Upper lobe of left lung (tissue), 6 donors: ENCODE measurements around the gene CERKL. TPM values are rescaled to one million over a fixed set of nuclear protein-coding genes. Genes with fewer than 3 reads are reported as not detected.

Experiments used
- ATAC-seq, 2 donors: fragments of 200-7000 bp; cut with Tn5 transposase; one replicate each; pipeline ENCODE4 v1.9.1; 2022; ENCODE audit warnings: mild to moderate bottlenecking in 2 of 2, moderate library complexity in 2 of 2; ENCODE audit not compliant: low FRiP score in 2 of 2
- DNase-seq, 2 donors: peaks; one replicate each; pipeline ENCODE4 v3.0.0-alpha.2; 2019 to 2020
- H3K27ac ChIP-seq, 4 donors: fragments of 200-600 bp; sonication (generic); one replicate each; pipeline ENCODE4 v1.5.1; 2016 to 2019
- H3K27me3 ChIP-seq, 4 donors: fragments of 200-600 bp; sonication (generic); one replicate each; pipeline ENCODE4 v1.5.1; 2017 to 2019
- H3K36me3 ChIP-seq, 4 donors: fragments of 200-600 bp; sonication (generic); one replicate each; pipeline ENCODE4 v1.5.1; 2016 to 2019
- H3K4me1 ChIP-seq, 4 donors: fragments of 200-600 bp; sonication (generic); one replicate each; pipeline ENCODE4 v1.5.1; 2018 to 2019
- H3K4me3 ChIP-seq, 4 donors: fragments of 200-600 bp; sonication (generic); one replicate each; pipeline ENCODE4 v1.5.1; 2017 to 2019; ENCODE audit warnings: mild to moderate bottlenecking in 2 of 4, moderate library complexity in 1 of 4
- H3K9me3 ChIP-seq, 4 donors: fragments of 200-600 bp; sonication (generic); one replicate each; pipeline ENCODE4 v1.5.1; 2018 to 2019
- EP300 ChIP-seq, 4 donors: sonication (generic); formaldehyde crosslinking; IDR thresholded peaks; one replicate each; pipeline ENCODE4 v1.5.1; 2017; ENCODE audit warnings: antibody characterized with exemption in 4 of 4, control low read depth in 2 of 4
- POLR2A ChIP-seq, 4 donors: fragments of 450-650 bp; IDR thresholded peaks; one replicate each; pipeline ENCODE4 v1.5.1; 2016 to 2017; ENCODE audit warnings: antibody characterized with exemption in 4 of 4, mild to moderate bottlenecking in 2 of 4
- POLR2AphosphoS5 ChIP-seq, 2 donors: sonication (generic); formaldehyde crosslinking; IDR thresholded peaks; one replicate each; pipeline ENCODE4 v1.5.1; 2017; ENCODE audit warnings: antibody characterized with exemption in 2 of 2
- WGBS, 2 donors: methylation state at CpG; one replicate each; pipeline ENCODE4 v1.1.5; 2017 to 2018; 5-methylcytosine and 5-hydroxymethylcytosine counted together
- total RNA-seq, 6 donors: library from RNA; depleted of rRNA in 4 of 6; stranded (reverse); fragments of >200 nt in 4 of 6; gene quantifications; one replicate each; pipeline versions ENCODE4 v1.1.0 to v1.2.1, GENCODE V29; 2016 to 2021
- TF ChIP-seq, protein P1 (sequence below), 6 experiments: fragments of 450-650 bp in 4 of 6; fragments of 200-600 bp in 2 of 6; sonication (generic) in 2 of 6; IDR thresholded peaks; one replicate each; pipeline ENCODE4 v1.5.1; 2016 to 2019; ENCODE audit warnings: antibody characterized with exemption in 6 of 6
- donor health status: DM: no; HTN: no; CAD: no; lungs with moderate emphysema.
- donor health status: DM: no; HTN: yes; CAD: no; lungs with severe emphysema.

CERKL gene
- total RNA-seq, 6 donors from 2014 or later = 0.37 to 23.1 (median 1.7) TPM; not detected in 1

- no peak for DNase-seq
- no peak overlapping the region for H3K27ac ChIP-seq
- H3K4me3 ChIP-seq = no peak overlapping the region
- no peaks in the 10 kb centered on the region for H3K9me3 ChIP-seq
- no peaks in the 10 kb centered on the region for H3K36me3 ChIP-seq
- WGBS, 2 donors = 70 to 88% methylated on average over 2 of the region's 2 CpGs
- H3K4me1 ChIP-seq = no peaks in the 10 kb centered on the region
- no peaks in the 10 kb centered on the region for H3K27me3 ChIP-seq
- no peak for ATAC-seq
- TF ChIP-seq EP300 (IDR thresholded peaks at IDR 0.05) = no peak
- TF ChIP-seq, protein P1, sequence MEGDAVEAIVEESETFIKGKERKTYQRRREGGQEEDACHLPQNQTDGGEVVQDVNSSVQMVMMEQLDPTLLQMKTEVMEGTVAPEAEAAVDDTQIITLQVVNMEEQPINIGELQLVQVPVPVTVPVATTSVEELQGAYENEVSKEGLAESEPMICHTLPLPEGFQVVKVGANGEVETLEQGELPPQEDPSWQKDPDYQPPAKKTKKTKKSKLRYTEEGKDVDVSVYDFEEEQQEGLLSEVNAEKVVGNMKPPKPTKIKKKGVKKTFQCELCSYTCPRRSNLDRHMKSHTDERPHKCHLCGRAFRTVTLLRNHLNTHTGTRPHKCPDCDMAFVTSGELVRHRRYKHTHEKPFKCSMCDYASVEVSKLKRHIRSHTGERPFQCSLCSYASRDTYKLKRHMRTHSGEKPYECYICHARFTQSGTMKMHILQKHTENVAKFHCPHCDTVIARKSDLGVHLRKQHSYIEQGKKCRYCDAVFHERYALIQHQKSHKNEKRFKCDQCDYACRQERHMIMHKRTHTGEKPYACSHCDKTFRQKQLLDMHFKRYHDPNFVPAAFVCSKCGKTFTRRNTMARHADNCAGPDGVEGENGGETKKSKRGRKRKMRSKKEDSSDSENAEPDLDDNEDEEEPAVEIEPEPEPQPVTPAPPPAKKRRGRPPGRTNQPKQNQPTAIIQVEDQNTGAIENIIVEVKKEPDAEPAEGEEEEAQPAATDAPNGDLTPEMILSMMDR (IDR thresholded peaks at IDR 0.05) = no peak
- no peak for TF ChIP-seq POLR2AphosphoS5 (IDR thresholded peaks at IDR 0.05)
- TF ChIP-seq POLR2A (IDR thresholded peaks at IDR 0.05) = no peak
Observed at GRCh38 chr2:181594322-181594721, 62.6 kb downstream of the CERKL start.

GRCh38 chr2:181589779-181590178 lies 67.1 kb downstream of the CERKL start:
- Histone ChIP-seq H3K27me3 (no peaks in the 10 kb centered on the region), H3K36me3 (no peaks in the 10 kb centered on the region), H3K4me1 (no peaks in the 10 kb centered on the region), H3K4me3 (no peak overlapping the region), H3K9me3 (no peaks in the 10 kb centered on the region), H3K27ac (no peak overlapping the region)
- TF ChIP-seq EP300 (IDR thresholded peaks at IDR 0.05) (no peak), POLR2AphosphoS5 (IDR thresholded peaks at IDR 0.05) (no peak), POLR2A (IDR thresholded peaks at IDR 0.05) (no peak)
- TF ChIP-seq, protein P1 (IDR thresholded peaks at IDR 0.05) = no peak
- DNase-seq (no peak), ATAC-seq (no peak)
- WGBS, 2 donors = 85 to 88% methylated on average over 2 of the region's 2 CpGs

GRCh38 chr2:181588546-181588945 lies 68.4 kb downstream of the CERKL start:
- Histone ChIP-seq H3K4me1 (no peaks in the 10 kb centered on the region), H3K36me3 (no peaks in the 10 kb centered on the region), H3K4me3 (no peak overlapping the region), H3K27me3 (no peaks in the 10 kb centered on the region), H3K27ac (no peak overlapping the region), H3K9me3 (no peaks in the 10 kb centered on the region)
- no peak for TF ChIP-seq POLR2A (IDR thresholded peaks at IDR 0.05)
- TF ChIP-seq, protein P1 (IDR thresholded peaks at IDR 0.05) = no peak
- TF ChIP-seq POLR2AphosphoS5 (IDR thresholded peaks at IDR 0.05) = no peak
- TF ChIP-seq EP300 (IDR thresholded peaks at IDR 0.05) = no peak
- DNase-seq (no peak), ATAC-seq (no peak)
- 88 to 90% methylated on average over 3 of the region's 3 CpGs for WGBS, 2 donors

- Histone ChIP-seq H3K27ac (no peak overlapping the region), H3K4me3 (no peak overlapping the region), H3K27me3 (no peaks in the 10 kb centered on the region), H3K36me3 (no peaks in the 10 kb centered on the region), H3K4me1 (no peaks in the 10 kb centered on the region), H3K9me3 (no peaks in the 10 kb centered on the region)
- ATAC-seq (no peak), DNase-seq (no peak)
- 10 to 14% methylated on average over 4 of the region's 4 CpGs for WGBS, 2 donors
- TF ChIP-seq POLR2AphosphoS5 (IDR thresholded peaks at IDR 0.05) (no peak), EP300 (IDR thresholded peaks at IDR 0.05) (no peak), POLR2A (IDR thresholded peaks at IDR 0.05) (no peak)
- TF ChIP-seq, protein P1 (IDR thresholded peaks at IDR 0.05) = no peak
Observed at GRCh38 chr2:181586569-181587081, 70.3 kb downstream of the CERKL start.

- no peaks in the 10 kb centered on the region for H3K36me3 ChIP-seq
- H3K27me3 ChIP-seq = no peaks in the 10 kb centered on the region
- TF ChIP-seq, protein P1 (IDR thresholded peaks at IDR 0.05) = no peak
- TF ChIP-seq EP300 (IDR thresholded peaks at IDR 0.05) = no peak
- TF ChIP-seq POLR2AphosphoS5 (IDR thresholded peaks at IDR 0.05) = no peak
- TF ChIP-seq POLR2A (IDR thresholded peaks at IDR 0.05) = no peak
- ATAC-seq (no peak), DNase-seq (no peak)
- WGBS, 2 donors = 59 to 75% methylated on average over 3 of the region's 3 CpGs
- H3K4me1 ChIP-seq = no peaks in the 10 kb centered on the region
- H3K9me3 ChIP-seq = no peaks in the 10 kb centered on the region
- no peak overlapping the region for H3K27ac ChIP-seq
- no peak overlapping the region for H3K4me3 ChIP-seq
Observed at GRCh38 chr2:181585732-181586131, 71.2 kb downstream of the CERKL start.
